B cell (primary cell): Measurements from ENCODE around the gene IQCH. TPM values are rescaled to one million over a fixed set of nuclear protein-coding genes. Genes with fewer than 3 reads are reported as not detected.

Experiments
- ATAC-seq: fragments of 200-7000 bp; cut with Tn5 transposase; one replicate; pipeline ENCODE4 v1.10.0; 2021; ENCODE audit warnings: low read depth, mild to moderate bottlenecking, moderate number of reproducible peaks, moderate library complexity
- CTCF ChIA-PET: fragments of 350-600 bp; sonication (Branson Sonifier 250); formaldehyde crosslinking; loops from one replicate; lab custom pipeline; 2021; ENCODE audit warnings: antibody characterized with exemption, inconsistent platforms; lab: Charles Lee
- POLR2A ChIA-PET: fragments of 350-600 bp; sonication (Branson Sonifier 250); formaldehyde crosslinking; loops from one replicate; lab custom pipeline; 2021; ENCODE audit warnings: antibody characterized with exemption; lab: Charles Lee
- DNase-seq: peaks from one replicate; pipeline ENCODE4 v3.0.0; 2013
- H2AFZ ChIP-seq: 2 replicates; pipeline ENCODE4 v1.6.1; 2012; ENCODE audit warnings: mild to moderate bottlenecking, low read depth, low read length; ENCODE audit not compliant: insufficient read depth, poor library complexity, severe bottlenecking
- H3K27ac ChIP-seq, 2 donors: 1 replicate in 1 of 2; 2 replicates in 1 of 2; pipeline ENCODE4 v1.5.1; 2012 to 2013; ENCODE audit warnings: low read length in 2 of 2, mild to moderate bottlenecking in 2 of 2, moderate library complexity in 1 of 2
- H3K27me3 ChIP-seq, 4 experiments: fragments of 200-600 bp in 1 of 4; sonication (generic) in 1 of 4; replicated peaks in 1 of 4; 1 replicate in 2 of 4; 2 replicates in 2 of 4; pipeline versions ENCODE4 v1.6.1 to v1.7.0; 2013 to 2016; ENCODE audit warnings: low read length in 3 of 4, mild to moderate bottlenecking in 2 of 4, mixed read lengths in 1 of 4, moderate library complexity in 1 of 4; ENCODE audit not compliant: insufficient read depth in 4 of 4, control insufficient read depth in 3 of 4; ENCODE audit errors: control extremely low read depth in 1 of 4
- H3K36me3 ChIP-seq, 2 experiments: replicated peaks in 1 of 2; 1 replicate in 1 of 2; 2 replicates in 1 of 2; pipeline versions ENCODE4 v1.6.1 to v1.7.1; 2013; ENCODE audit warnings: low read length in 1 of 2; ENCODE audit not compliant: insufficient read depth in 2 of 2, control insufficient read depth in 1 of 2; ENCODE audit errors: control extremely low read depth in 1 of 2, extremely low read depth in 1 of 2
- H3K4me1 ChIP-seq, 2 donors: fragments of 200-600 bp in 1 of 2; sonication (generic) in 1 of 2; 1 replicate in 1 of 2; 2 replicates in 1 of 2; pipeline versions ENCODE4 v1.5.1 to v1.6.1; 2013 to 2017; ENCODE audit warnings: low read length in 2 of 2; ENCODE audit not compliant: control insufficient read depth in 2 of 2, insufficient read depth in 2 of 2
- H3K4me2 ChIP-seq: replicated peaks from 2 replicates; pipeline ENCODE3; 2012; ENCODE audit warnings: mild to moderate bottlenecking, low read depth, low read length; ENCODE audit not compliant: poor library complexity, severe bottlenecking
- H3K4me3 ChIP-seq, 5 experiments: fragments of 200-600 bp in 1 of 5; sonication (generic) in 1 of 5; 1 replicate in 3 of 5; 2 replicates in 2 of 5; pipeline versions ENCODE4 v1.5.1 to v1.7.0; 2011 to 2016; ENCODE audit warnings: low read length in 4 of 5, mild to moderate bottlenecking in 4 of 5, low read depth in 2 of 5, control low read depth in 1 of 5, moderate library complexity in 1 of 5; ENCODE audit not compliant: insufficient read depth in 1 of 5; ENCODE audit errors: control extremely low read depth in 1 of 5, extremely low read depth in 1 of 5
- H3K79me2 ChIP-seq: fragments of 200-600 bp; sonication (generic); one replicate; pipeline ENCODE4 v1.6.0; 2016; ENCODE audit warnings: low read length; ENCODE audit not compliant: control insufficient read depth, insufficient read depth
- H3K9ac ChIP-seq: fragments of 200-600 bp; sonication (generic); 2 replicates; pipeline ENCODE4 v1.6.1; 2017; ENCODE audit warnings: mild to moderate bottlenecking, low read length, moderate library complexity
- H3K9me3 ChIP-seq, 3 donors: one replicate each; pipeline versions ENCODE4 v1.6.1 to v1.7.1; 2013; ENCODE audit warnings: low read length in 2 of 3; ENCODE audit not compliant: control insufficient read depth in 2 of 3, insufficient read depth in 1 of 3; ENCODE audit errors: control extremely low read depth in 1 of 3
- H4K20me1 ChIP-seq: 2 replicates; pipeline ENCODE4 v1.6.0; 2012; ENCODE audit warnings: mild to moderate bottlenecking, low read length; ENCODE audit not compliant: insufficient read depth, control insufficient read depth, poor library complexity, severe bottlenecking
- H3K27ac Mint-ChIP-seq: one replicate; pipeline ENCODE4 v1.8.0; 2021; ENCODE audit warnings: mixed read lengths
- H3K27me3 Mint-ChIP-seq: one replicate; pipeline ENCODE4 v1.8.0; 2021; ENCODE audit warnings: mixed read lengths
- H3K4me1 Mint-ChIP-seq: one replicate; pipeline ENCODE4 v1.8.0; 2021; ENCODE audit warnings: mixed read lengths
- H3K4me3 Mint-ChIP-seq: one replicate; pipeline ENCODE4 v1.8.0; 2021; ENCODE audit warnings: mixed read lengths
- H3K9me3 Mint-ChIP-seq: one replicate; pipeline ENCODE4 v1.8.0; 2022; ENCODE audit warnings: mixed read lengths; ENCODE audit not compliant: insufficient read depth
- EZH2 ChIP-seq: IDR thresholded peaks from 2 replicates; pipeline ENCODE4 v1.6.1; 2012; ENCODE audit warnings: borderline replicate concordance, low read depth, mild to moderate bottlenecking, moderate library complexity, low read length; ENCODE audit not compliant: insufficient read depth, poor library complexity, severe bottlenecking
- WGBS: methylation state at CpG from one replicate; pipeline ENCODE4 v1.1.5; 2013; ENCODE audit warnings: missing lambda C conversion rate; ENCODE audit not compliant: insufficient coverage; 5-methylcytosine and 5-hydroxymethylcytosine counted together
- intact Hi-C: fragments of 100-400 bp; cut with micrococcal nuclease; formaldehyde crosslinking; loops from one replicate; pipeline ENCODE4 v1.10.0; 2022
- polyA plus RNA-seq: library from polyadenylated mRNA; depleted of rRNA; stranded (reverse); fragments of >200 nt; gene quantifications from 2 replicates; pipeline ENCODE4 v1.2.3, GENCODE V29; 2012
- total RNA-seq, 2 donors: library from RNA; stranded (reverse); fragments of 120-200 nt in 1 of 2; gene quantifications; 1 replicate in 1 of 2; 2 replicates in 1 of 2; pipeline versions ENCODE4 v1.2.3 to v1.2.4, GENCODE V29; 2013 to 2022
- TF ChIP-seq, protein P1 (sequence below): fragments of 200-600 bp; IDR thresholded peaks from one replicate; pipeline ENCODE4 v1.8.0; 2022; ENCODE audit warnings: antibody characterized with exemption, mild to moderate bottlenecking

Gene IQCH
- total and polyA plus RNA-seq, 2 donors (not counting 1 experiment from before 2014, with no cell fraction given): 1.6 TPM; not detected in 1

DNA sequence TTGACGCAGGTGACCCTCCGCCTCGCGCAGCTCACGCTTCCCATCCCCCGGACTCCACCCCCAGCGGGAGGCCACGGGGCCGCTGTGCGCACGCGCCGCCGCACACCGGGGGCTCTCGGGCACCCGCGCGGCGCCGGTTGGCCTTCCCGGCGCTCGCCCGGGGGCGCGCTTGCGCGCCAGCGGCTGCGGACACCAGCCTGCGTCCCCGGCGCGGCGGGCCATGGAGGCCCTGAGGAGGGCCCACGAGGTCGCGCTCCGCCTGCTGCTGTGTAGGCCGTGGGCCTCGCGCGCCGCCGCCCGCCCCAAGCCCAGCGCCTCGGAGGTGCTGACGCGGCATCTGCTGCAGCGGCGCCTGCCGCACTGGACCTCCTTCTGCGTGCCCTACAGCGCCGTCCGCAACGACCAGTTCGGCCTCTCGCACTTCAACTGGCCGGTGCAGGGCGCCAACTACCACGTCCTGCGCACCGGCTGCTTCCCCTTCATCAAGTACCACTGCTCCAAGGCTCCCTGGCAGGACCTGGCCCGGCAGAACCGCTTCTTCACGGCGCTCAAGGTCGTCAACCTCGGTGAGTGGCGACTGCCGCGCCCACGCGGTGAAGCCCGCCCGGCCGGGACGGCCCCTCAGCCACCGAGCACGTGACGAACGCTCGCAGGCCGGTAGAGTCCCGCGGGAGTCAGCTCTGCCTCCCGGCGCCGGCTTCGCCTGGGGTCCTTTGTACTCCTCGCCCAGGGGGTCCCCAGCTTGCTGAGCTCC lies 266.6 kb downstream of the IQCH start, which contains the start of gene C15orf61:
Gene C15orf61, plus strand, starts transcription at position 103 of the 754 bp plus-strand sequence. Its CDS starts 118 bp downstream, at position 221.
- Histone ChIP-seq H2AFZ (peak within 1 kb of the TSS; percentile 90), H3K4me2 (peak within 1 kb of the TSS; percentile 90), H3K4me3 (peak within 1 kb of the TSS; percentile 71 to 86 (median 83)), H3K4me1 (peaks cover 11 to 18% of the 10 kb centered on the region in 2 donors), H4K20me1 (no peaks in the 10 kb centered on the region), H3K27me3 (no peaks in the 10 kb centered on the region), H3K36me3 (no peaks in the 10 kb centered on the region), H3K9ac (peak within 1 kb of the TSS; percentile 80), H3K79me2 (peaks cover 11% of the 10 kb centered on the region), H3K27ac (peak within 1 kb of the TSS; percentile 80 to 97), H3K9me3 (no peaks in the 10 kb centered on the region)
- POLR2A ChIA-PET: interaction anchor here (0.6 to 2.4 kb wide), 5 partner anchors 15 to 655 kb away, joined by 3 to 21 read pairs (median 3); partner anchors contain the start of gene MAP2K5
- CTCF ChIA-PET: interaction anchor here (1.0 to 2.0 kb wide), 3 partner anchors 21 to 320 kb away, joined by 3 to 6 read pairs (median 3); partner anchors contain the start of gene MAP2K5
- peak within 1 kb of the TSS; percentile 95 for H3K27ac Mint-ChIP-seq
- no peaks in the 10 kb centered on the region for H3K27me3 Mint-ChIP-seq
- intact Hi-C loops: loop anchor here (1.0 to 10.0 kb wide), 6 partner anchors 21 to 533 kb away; partner anchors contain the start of genes MAP2K5, PIAS1 and RNU6-1
- H3K9me3 Mint-ChIP-seq: no peaks in the 10 kb centered on the region
- peaks cover 23% of the 10 kb centered on the region for H3K4me1 Mint-ChIP-seq
- WGBS: under 1% methylated on average over 94 of the region's 94 CpGs
- ATAC-seq (peak; percentile 83), DNase-seq (peak; percentile 91)
- TF ChIP-seq, protein P1, sequence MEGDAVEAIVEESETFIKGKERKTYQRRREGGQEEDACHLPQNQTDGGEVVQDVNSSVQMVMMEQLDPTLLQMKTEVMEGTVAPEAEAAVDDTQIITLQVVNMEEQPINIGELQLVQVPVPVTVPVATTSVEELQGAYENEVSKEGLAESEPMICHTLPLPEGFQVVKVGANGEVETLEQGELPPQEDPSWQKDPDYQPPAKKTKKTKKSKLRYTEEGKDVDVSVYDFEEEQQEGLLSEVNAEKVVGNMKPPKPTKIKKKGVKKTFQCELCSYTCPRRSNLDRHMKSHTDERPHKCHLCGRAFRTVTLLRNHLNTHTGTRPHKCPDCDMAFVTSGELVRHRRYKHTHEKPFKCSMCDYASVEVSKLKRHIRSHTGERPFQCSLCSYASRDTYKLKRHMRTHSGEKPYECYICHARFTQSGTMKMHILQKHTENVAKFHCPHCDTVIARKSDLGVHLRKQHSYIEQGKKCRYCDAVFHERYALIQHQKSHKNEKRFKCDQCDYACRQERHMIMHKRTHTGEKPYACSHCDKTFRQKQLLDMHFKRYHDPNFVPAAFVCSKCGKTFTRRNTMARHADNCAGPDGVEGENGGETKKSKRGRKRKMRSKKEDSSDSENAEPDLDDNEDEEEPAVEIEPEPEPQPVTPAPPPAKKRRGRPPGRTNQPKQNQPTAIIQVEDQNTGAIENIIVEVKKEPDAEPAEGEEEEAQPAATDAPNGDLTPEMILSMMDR: no peak
- no peak for TF ChIP-seq EZH2
- H3K4me3 Mint-ChIP-seq: peak within 1 kb of the TSS; percentile 95
